Epithelial cell of proximal tubule (primary cell): Measurements from ENCODE around the gene SFTPA2. TPM values are rescaled to one million over a fixed set of nuclear protein-coding genes. Genes with fewer than 3 reads are reported as not detected.
A peak's percentile ranks its signal among the peaks of the same experiment; 100 is the strongest.
"Not testable (repeated sequence)": the region's sequence is repeated elsewhere in the genome, so short reads cannot be mapped to it uniquely, and the experiment has no call there.

Source experiments
- DNase-seq: peaks from one replicate; pipeline ENCODE4 v3.0.0-alpha.2; 2011; ENCODE audit warnings: low read depth
- H3K4me3 ChIP-seq: 2 replicates; pipeline ENCODE4 v1.5.1; 2011; ENCODE audit warnings: low read depth, mild to moderate bottlenecking, low read length
- CTCF ChIP-seq: conservative IDR thresholded peaks from 2 replicates; pipeline ENCODE4 v1.5.1; 2012; ENCODE audit warnings: low read depth, mild to moderate bottlenecking, low read length
- total RNA-seq: library from RNA; depleted of rRNA; stranded (reverse); fragments of >200 nt; gene quantifications from 2 replicates; pipeline ENCODE4 v1.2.3, GENCODE V29; 2015

The SFTPA2 gene
- not detected in 2 replicates for total RNA-seq

- no peak for DNase-seq
- TF ChIP-seq CTCF: no peak
- no peak within 1 kb of the TSS for H3K4me3 ChIP-seq
Measured at GRCh38 chr10:79560160-79560709, at the start of gene SFTPA2. TSS of gene SFTPA2 (minus strand) at chr10:79560407. CDS start at chr10:79559483, 924 bp downstream.

GRCh38 chr10:79608505-79609375, 48.5 kb upstream of the SFTPA2 start:
- H3K4me3 ChIP-seq: no peak overlapping the region
- peak; percentile 81 for TF ChIP-seq CTCF
- DNase-seq: no peak

GRCh38 chr10:79605308-79605707, 45.1 kb upstream of the SFTPA2 start:
- no peak for DNase-seq
- no peak for TF ChIP-seq CTCF
- no peak overlapping the region for H3K4me3 ChIP-seq

- TF ChIP-seq CTCF: no peak
- no peak overlapping the region for H3K4me3 ChIP-seq
- DNase-seq: no peak
Measured at GRCh38 chr10:79604294-79604693, 44.1 kb upstream of the SFTPA2 start.

GRCh38 chr10:79602953-79603352, 42.7 kb upstream of the SFTPA2 start:
- no peak overlapping the region for H3K4me3 ChIP-seq
- no peak for TF ChIP-seq CTCF
- no peak for DNase-seq

GRCh38 chr10:79601939-79602338, 41.7 kb upstream of the SFTPA2 start:
- no peak overlapping the region for H3K4me3 ChIP-seq
- TF ChIP-seq CTCF: no peak
- DNase-seq: no peak

- not testable (repeated sequence) for DNase-seq, H3K4me3 ChIP-seq
Measured at GRCh38 chr10:79599644-79600043, 39.4 kb upstream of the SFTPA2 start.
